H1 (cell line): ENCODE data around the gene ADAMTS15. TPM values are rescaled to one million over a fixed set of nuclear protein-coding genes. Genes with fewer than 3 reads are reported as not detected.

ENCODE experiments used
- ASH2L ChIP-seq: fragments of 200-600, 300-600 bp; sonication (generic); IDR thresholded peaks from one replicate; pipeline ENCODE4 v1.7.1; 2017; ENCODE audit warnings: low read length
- ATF2 ChIP-seq: IDR thresholded peaks from 2 replicates; pipeline ENCODE4 v1.6.1; 2012; ENCODE audit warnings: low read length, inconsistent platforms
- ATF3 ChIP-seq: IDR thresholded peaks from 2 replicates; pipeline ENCODE4 v1.6.1; 2011; ENCODE audit warnings: low read depth, mild to moderate bottlenecking, low read length; ENCODE audit not compliant: insufficient read depth
- BRCA1 ChIP-seq: IDR thresholded peaks from 2 replicates; pipeline ENCODE4 v1.6.1; 2012; ENCODE audit warnings: low read depth, low read length, improper control_type of control experiment
- CREB1 ChIP-seq: IDR thresholded peaks from 2 replicates; pipeline ENCODE4 v1.6.1; 2012; ENCODE audit warnings: inconsistent platforms
- E2F6 ChIP-seq: IDR thresholded peaks from 2 replicates; pipeline ENCODE4 v1.6.1; 2012; ENCODE audit warnings: inconsistent platforms
- EGR1 ChIP-seq: IDR thresholded peaks from 2 replicates; pipeline ENCODE4 v1.6.1; 2011; ENCODE audit warnings: low read depth, low read length, borderline replicate concordance
- EZH2 ChIP-seq: fragments of 200-600 bp; sonication (generic); IDR thresholded peaks from 2 replicates; pipeline ENCODE4 v1.7.1; 2012; ENCODE audit warnings: low read depth, mild to moderate bottlenecking, moderate library complexity, low read length, inconsistent platforms; ENCODE audit not compliant: severe bottlenecking
- GABPA ChIP-seq: IDR thresholded peaks from 2 replicates; pipeline ENCODE4 v1.6.1; 2011; ENCODE audit warnings: mild to moderate bottlenecking, low read length, moderate library complexity, borderline replicate concordance; ENCODE audit not compliant: insufficient read depth
- HDAC6 ChIP-seq: IDR thresholded peaks from one replicate; pipeline ENCODE4 v1.7.1; 2012; ENCODE audit warnings: low read depth, mild to moderate bottlenecking, inconsistent platforms, low read length, moderate library complexity
- JUN ChIP-seq: IDR thresholded peaks from 2 replicates; pipeline ENCODE4 v1.6.1; 2011; ENCODE audit warnings: low read depth, mild to moderate bottlenecking, improper control_type of control experiment, low read length
- MAX ChIP-seq: IDR thresholded peaks from 2 replicates; pipeline ENCODE4 v1.6.1; 2012; ENCODE audit warnings: inconsistent platforms
- RAD21 ChIP-seq, 2 experiments: IDR thresholded peaks in 1 of 2; conservative IDR thresholded peaks in 1 of 2; 2 replicates each; pipeline ENCODE4 v1.6.1; 2011; ENCODE audit warnings: low read depth in 2 of 2, low read length in 2 of 2, improper control_type of control experiment in 1 of 2, inconsistent platforms in 1 of 2, mild to moderate bottlenecking in 1 of 2, moderate library complexity in 1 of 2
- RBBP5 ChIP-seq: IDR thresholded peaks from 2 replicates; pipeline ENCODE4 v1.7.1; 2012; ENCODE audit warnings: low read depth, mild to moderate bottlenecking, inconsistent platforms, low read length, moderate library complexity, borderline replicate concordance
- RNF2 ChIP-seq: fragments of 200-900, 300-1000 bp; sonication (generic); IDR thresholded peaks from 2 replicates; pipeline ENCODE4 v1.7.1; 2016; ENCODE audit warnings: borderline replicate concordance, low read depth, mild to moderate bottlenecking, antibody characterized with exemption, low read length; ENCODE audit not compliant: poor library complexity, severe bottlenecking; ENCODE audit errors: missing control alignments
- SAP30 ChIP-seq: fragments of 300-600 bp; sonication (generic); IDR thresholded peaks from 2 replicates; pipeline ENCODE4 v1.7.1; 2012; ENCODE audit warnings: low read length, moderate library complexity, mild to moderate bottlenecking, inconsistent platforms; ENCODE audit not compliant: insufficient read depth, insufficient replicate concordance
- SP2 ChIP-seq: IDR thresholded peaks from 2 replicates; pipeline ENCODE4 v1.6.1; 2012; ENCODE audit warnings: mild to moderate bottlenecking, low read length, inconsistent platforms
- SP4 ChIP-seq: IDR thresholded peaks from 2 replicates; pipeline ENCODE4 v1.6.1; 2012; ENCODE audit warnings: low read length, inconsistent platforms
- SUZ12 ChIP-seq: fragments of 200-600 bp; sonication (generic); IDR thresholded peaks from 2 replicates; pipeline ENCODE4 v1.6.1; 2012; ENCODE audit warnings: mild to moderate bottlenecking, inconsistent platforms, low read length, moderate library complexity, mixed read lengths
- ZNF274 ChIP-seq: IDR thresholded peaks from 2 replicates; pipeline ENCODE4 v1.7.0; 2012; ENCODE audit warnings: low read length, borderline replicate concordance; ENCODE audit errors: extremely low read depth
- polyA plus RNA-seq, 7 experiments: library from polyadenylated mRNA; depleted of rRNA in 3 of 7; stranded (reverse) in 5 of 7; unstranded in 2 of 7; fragments of >200 nt in 5 of 7; fragments of 200-250 nt in 2 of 7; gene quantifications; 1 replicate in 5 of 7; 2 replicates in 1 of 7; 4 replicates in 1 of 7; pipeline versions ENCODE4 v1.2.1 to v1.2.3, GENCODE V29; 2011 to 2013; ENCODE audit warnings: missing spikeins in 2 of 7, mixed read lengths in 2 of 7
- total RNA-seq: library from RNA; stranded (reverse); fragmentation: NEBNext Ultra II Directional; extraction: Animal tissue kit (Norgen Biotek cat#: 25700); gene quantifications from 2 replicates; pipeline ENCODE4 v1.2.1, GENCODE V29; 2021

ADAMTS15 gene
- total and polyA plus RNA-seq, 2 of the 8 experiments (the other 6 are each of a cell fraction or from before 2014, with no cell fraction given), result 1.7 to 4.7 TPM

- no peak for TF ChIP-seq CREB1
- TF ChIP-seq SP4, result no peak
- TF ChIP-seq E2F6, result peak; percentile 65
- no peak for TF ChIP-seq JUN
- TF ChIP-seq EZH2, result peak; percentile 45
- no peak for TF ChIP-seq HDAC6
- no peak for TF ChIP-seq ASH2L
- TF ChIP-seq SP2, result no peak
- peak; percentile 50 for TF ChIP-seq RBBP5
- TF ChIP-seq ZNF274, result no peak
- peak; percentile 22; the same call in 1 of the 2 replicates for TF ChIP-seq SUZ12
- no peak for TF ChIP-seq SAP30
- TF ChIP-seq MAX, result peak; percentile 79
- no peak for TF ChIP-seq ATF3
- peak; percentile 44 to 60 for TF ChIP-seq RAD21 (IDR thresholded peaks at IDR 0.05 in 1 of 2, conservative IDR thresholded peaks at IDR 0.05 in 1 of 2; ENCODE audit: low read depth in 2 of 2, low read length in 2 of 2)
- no peak for TF ChIP-seq RNF2
- TF ChIP-seq GABPA, result 0 out of 2 replicates have a peak, but pooled peaks have one; percentile 39
- TF ChIP-seq EGR1, result no peak
- TF ChIP-seq BRCA1, result no peak
- TF ChIP-seq ATF2, result no peak
Observed at GRCh38 chr11:130427581-130428315, 20.7 kb upstream of the ADAMTS15 start (continued).
